ENCODE measurements around the gene FAM124A.

DNA sequence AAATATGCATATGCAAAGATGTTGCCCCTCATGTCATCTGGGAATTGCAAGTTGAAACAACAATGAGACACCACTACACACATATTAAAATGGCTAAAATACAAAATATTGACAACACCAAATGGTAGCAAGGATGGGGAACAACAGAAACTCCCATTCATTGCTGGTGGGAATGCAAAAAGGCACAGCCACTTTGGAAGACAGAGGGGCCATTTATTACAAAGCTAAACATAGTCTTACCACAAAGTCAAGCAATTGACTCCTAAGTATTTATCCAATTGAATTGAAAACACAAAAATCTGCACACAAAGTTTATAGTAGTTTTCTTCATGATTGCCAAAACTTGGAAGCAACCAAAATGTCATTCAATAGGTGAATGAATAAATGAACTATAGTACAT, 111.2 kb downstream of the FAM124A start:
- TF ChIP-seq, protein P1, sequence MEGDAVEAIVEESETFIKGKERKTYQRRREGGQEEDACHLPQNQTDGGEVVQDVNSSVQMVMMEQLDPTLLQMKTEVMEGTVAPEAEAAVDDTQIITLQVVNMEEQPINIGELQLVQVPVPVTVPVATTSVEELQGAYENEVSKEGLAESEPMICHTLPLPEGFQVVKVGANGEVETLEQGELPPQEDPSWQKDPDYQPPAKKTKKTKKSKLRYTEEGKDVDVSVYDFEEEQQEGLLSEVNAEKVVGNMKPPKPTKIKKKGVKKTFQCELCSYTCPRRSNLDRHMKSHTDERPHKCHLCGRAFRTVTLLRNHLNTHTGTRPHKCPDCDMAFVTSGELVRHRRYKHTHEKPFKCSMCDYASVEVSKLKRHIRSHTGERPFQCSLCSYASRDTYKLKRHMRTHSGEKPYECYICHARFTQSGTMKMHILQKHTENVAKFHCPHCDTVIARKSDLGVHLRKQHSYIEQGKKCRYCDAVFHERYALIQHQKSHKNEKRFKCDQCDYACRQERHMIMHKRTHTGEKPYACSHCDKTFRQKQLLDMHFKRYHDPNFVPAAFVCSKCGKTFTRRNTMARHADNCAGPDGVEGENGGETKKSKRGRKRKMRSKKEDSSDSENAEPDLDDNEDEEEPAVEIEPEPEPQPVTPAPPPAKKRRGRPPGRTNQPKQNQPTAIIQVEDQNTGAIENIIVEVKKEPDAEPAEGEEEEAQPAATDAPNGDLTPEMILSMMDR (IDR thresholded peaks at IDR 0.05) = no peak
- no peak for TF ChIP-seq POLR2A (IDR thresholded peaks at IDR 0.05)
